Ishikawa (cell line): ENCODE data around the gene ZNRF4.

Experiments
- CEBPB ChIP-seq: IDR thresholded peaks from 2 replicates; pipeline ENCODE4 v1.6.1; 2012
- CREB1 ChIP-seq: IDR thresholded peaks from 2 replicates; pipeline ENCODE4 v1.6.1; 2012; ENCODE audit warnings: low read depth
- EGR1 ChIP-seq: IDR thresholded peaks from 2 replicates; pipeline ENCODE4 v1.6.1; 2012
- EP300 ChIP-seq: IDR thresholded peaks from 2 replicates; pipeline ENCODE4 v1.6.1; 2012; ENCODE audit warnings: borderline replicate concordance
- FOXM1 ChIP-seq: IDR thresholded peaks from 2 replicates; pipeline ENCODE4 v1.6.1; 2012; ENCODE audit warnings: low read depth, borderline replicate concordance
- NFIC ChIP-seq: IDR thresholded peaks from 2 replicates; pipeline ENCODE4 v1.6.1; 2012
- RAD21 ChIP-seq: IDR thresholded peaks from 2 replicates; pipeline ENCODE4 v1.6.1; 2012; ENCODE audit warnings: low read depth
- TAF1 ChIP-seq: IDR thresholded peaks from 2 replicates; pipeline ENCODE4 v1.6.1; 2012; ENCODE audit warnings: low read depth, mild to moderate bottlenecking
- TCF12 ChIP-seq: IDR thresholded peaks from 2 replicates; pipeline ENCODE4 v1.6.1; 2012; ENCODE audit warnings: low read depth
- TEAD4 ChIP-seq: IDR thresholded peaks from 2 replicates; pipeline ENCODE4 v1.6.1; 2012
- YY1 ChIP-seq: IDR thresholded peaks from 2 replicates; pipeline ENCODE4 v1.6.1; 2012; ENCODE audit warnings: low read depth
- ZBTB7A ChIP-seq: IDR thresholded peaks from 2 replicates; pipeline ENCODE4 v1.6.1; 2012; ENCODE audit warnings: low read depth
- TF ChIP-seq, protein P1 (sequence below): IDR thresholded peaks from 2 replicates; pipeline ENCODE4 v1.6.1; 2012; ENCODE audit warnings: low read depth, mild to moderate bottlenecking
- TF ChIP-seq, protein P2 (sequence below): IDR thresholded peaks from 2 replicates; pipeline ENCODE4 v1.6.1; 2012
- TF ChIP-seq, protein P3 (sequence below): IDR thresholded peaks from 2 replicates; pipeline ENCODE4 v1.6.1; 2012

The ZNRF4 gene, protein sequence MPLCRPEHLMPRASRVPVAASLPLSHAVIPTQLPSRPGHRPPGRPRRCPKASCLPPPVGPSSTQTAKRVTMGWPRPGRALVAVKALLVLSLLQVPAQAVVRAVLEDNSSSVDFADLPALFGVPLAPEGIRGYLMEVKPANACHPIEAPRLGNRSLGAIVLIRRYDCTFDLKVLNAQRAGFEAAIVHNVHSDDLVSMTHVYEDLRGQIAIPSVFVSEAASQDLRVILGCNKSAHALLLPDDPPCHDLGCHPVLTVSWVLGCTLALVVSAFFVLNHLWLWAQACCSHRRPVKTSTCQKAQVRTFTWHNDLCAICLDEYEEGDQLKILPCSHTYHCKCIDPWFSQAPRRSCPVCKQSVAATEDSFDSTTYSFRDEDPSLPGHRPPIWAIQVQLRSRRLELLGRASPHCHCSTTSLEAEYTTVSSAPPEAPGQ

DNA sequence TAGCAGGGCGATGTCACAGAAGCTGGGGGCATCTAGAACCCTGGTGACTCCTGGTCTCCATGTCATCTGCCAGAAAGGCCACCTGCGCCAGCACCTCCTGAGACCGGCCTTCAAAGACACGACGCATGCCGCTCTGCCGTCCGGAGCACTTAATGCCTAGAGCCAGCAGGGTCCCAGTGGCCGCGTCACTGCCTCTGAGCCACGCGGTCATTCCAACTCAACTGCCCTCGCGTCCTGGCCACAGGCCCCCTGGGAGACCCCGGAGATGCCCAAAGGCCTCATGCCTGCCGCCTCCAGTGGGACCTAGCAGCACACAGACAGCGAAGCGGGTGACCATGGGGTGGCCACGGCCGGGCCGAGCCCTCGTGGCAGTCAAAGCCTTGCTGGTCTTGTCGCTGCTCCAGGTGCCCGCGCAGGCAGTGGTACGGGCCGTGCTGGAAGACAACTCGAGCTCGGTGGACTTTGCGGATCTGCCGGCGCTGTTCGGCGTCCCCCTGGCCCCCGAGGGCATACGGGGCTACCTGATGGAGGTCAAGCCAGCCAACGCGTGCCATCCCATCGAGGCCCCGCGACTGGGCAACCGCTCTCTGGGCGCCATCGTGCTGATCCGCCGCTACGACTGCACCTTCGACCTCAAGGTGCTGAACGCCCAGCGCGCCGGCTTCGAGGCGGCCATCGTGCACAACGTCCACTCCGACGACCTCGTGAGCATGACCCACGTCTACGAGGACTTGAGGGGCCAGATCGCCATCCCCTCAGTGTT, at the start of gene ZNRF4:
ZNRF4 (plus strand) TSS at position 51 of the 763 bp plus-strand sequence; CDS start at position 126, 75 bp downstream.
- TF ChIP-seq ZBTB7A (no peak), CEBPB (no peak), TCF12 (no peak)
- TF ChIP-seq, protein P1, sequence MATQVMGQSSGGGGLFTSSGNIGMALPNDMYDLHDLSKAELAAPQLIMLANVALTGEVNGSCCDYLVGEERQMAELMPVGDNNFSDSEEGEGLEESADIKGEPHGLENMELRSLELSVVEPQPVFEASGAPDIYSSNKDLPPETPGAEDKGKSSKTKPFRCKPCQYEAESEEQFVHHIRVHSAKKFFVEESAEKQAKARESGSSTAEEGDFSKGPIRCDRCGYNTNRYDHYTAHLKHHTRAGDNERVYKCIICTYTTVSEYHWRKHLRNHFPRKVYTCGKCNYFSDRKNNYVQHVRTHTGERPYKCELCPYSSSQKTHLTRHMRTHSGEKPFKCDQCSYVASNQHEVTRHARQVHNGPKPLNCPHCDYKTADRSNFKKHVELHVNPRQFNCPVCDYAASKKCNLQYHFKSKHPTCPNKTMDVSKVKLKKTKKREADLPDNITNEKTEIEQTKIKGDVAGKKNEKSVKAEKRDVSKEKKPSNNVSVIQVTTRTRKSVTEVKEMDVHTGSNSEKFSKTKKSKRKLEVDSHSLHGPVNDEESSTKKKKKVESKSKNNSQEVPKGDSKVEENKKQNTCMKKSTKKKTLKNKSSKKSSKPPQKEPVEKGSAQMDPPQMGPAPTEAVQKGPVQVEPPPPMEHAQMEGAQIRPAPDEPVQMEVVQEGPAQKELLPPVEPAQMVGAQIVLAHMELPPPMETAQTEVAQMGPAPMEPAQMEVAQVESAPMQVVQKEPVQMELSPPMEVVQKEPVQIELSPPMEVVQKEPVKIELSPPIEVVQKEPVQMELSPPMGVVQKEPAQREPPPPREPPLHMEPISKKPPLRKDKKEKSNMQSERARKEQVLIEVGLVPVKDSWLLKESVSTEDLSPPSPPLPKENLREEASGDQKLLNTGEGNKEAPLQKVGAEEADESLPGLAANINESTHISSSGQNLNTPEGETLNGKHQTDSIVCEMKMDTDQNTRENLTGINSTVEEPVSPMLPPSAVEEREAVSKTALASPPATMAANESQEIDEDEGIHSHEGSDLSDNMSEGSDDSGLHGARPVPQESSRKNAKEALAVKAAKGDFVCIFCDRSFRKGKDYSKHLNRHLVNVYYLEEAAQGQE, result no peak

DNA sequence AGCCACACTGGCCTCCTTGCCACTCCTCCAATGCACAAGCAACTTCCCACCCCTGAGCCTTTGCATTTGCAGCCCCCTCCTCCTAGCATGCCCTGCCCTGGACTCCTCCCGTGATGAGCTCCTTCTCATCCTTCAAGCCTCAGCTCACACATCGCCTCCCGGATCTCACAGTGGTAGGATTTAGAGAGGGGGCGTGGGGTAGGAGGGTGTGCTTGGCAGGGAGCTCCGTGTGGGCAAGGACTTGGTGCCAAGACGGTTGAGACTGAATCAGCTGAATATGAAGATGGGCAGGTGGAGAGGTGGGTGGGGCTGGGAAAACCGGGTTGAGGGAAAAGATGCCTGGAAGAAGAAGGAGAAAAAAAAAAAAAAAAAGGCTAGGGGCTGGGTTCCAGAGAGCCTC, 48.4 kb upstream of the ZNRF4 start:
- no peak for TF ChIP-seq FOXM1
- TF ChIP-seq CEBPB, result no peak
- TF ChIP-seq TAF1, result no peak
- TF ChIP-seq NFIC, result no peak
- no peak for TF ChIP-seq TCF12
- TF ChIP-seq, protein P2, sequence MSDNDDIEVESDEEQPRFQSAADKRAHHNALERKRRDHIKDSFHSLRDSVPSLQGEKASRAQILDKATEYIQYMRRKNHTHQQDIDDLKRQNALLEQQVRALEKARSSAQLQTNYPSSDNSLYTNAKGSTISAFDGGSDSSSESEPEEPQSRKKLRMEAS, result no peak
- no peak for TF ChIP-seq CREB1
- no peak for TF ChIP-seq EGR1
- TF ChIP-seq EP300, result no peak
- TF ChIP-seq ZBTB7A, result no peak
- no peak for TF ChIP-seq TEAD4
- TF ChIP-seq, protein P1, result no peak
- TF ChIP-seq, protein P3, sequence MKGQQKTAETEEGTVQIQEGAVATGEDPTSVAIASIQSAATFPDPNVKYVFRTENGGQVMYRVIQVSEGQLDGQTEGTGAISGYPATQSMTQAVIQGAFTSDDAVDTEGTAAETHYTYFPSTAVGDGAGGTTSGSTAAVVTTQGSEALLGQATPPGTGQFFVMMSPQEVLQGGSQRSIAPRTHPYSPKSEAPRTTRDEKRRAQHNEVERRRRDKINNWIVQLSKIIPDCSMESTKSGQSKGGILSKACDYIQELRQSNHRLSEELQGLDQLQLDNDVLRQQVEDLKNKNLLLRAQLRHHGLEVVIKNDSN, result no peak
- TF ChIP-seq RAD21, result no peak

DNA sequence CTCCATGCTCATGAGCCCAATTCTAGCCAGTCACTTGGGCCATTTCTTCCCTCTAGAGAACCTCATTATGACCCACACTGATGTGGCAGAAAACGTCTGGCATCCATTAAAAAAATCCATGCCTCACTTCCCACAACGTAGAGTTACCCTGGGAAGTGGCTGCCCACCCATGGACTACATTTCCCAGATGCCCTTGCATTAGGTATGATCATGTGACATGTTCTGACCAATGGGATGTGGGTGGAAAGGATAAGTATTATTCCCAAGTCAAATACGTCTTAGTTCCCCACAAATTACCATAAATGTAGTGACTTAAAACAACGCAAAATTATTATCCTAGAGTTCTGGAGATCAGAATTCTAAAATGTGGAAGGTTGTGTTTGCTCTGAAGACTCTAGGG, 47.9 kb upstream of the ZNRF4 start:
- TF ChIP-seq, protein P1, result no peak
- TF ChIP-seq, protein P3, result peak; percentile 91
- no peak for TF ChIP-seq RAD21
- TF ChIP-seq CREB1, result no peak

DNA sequence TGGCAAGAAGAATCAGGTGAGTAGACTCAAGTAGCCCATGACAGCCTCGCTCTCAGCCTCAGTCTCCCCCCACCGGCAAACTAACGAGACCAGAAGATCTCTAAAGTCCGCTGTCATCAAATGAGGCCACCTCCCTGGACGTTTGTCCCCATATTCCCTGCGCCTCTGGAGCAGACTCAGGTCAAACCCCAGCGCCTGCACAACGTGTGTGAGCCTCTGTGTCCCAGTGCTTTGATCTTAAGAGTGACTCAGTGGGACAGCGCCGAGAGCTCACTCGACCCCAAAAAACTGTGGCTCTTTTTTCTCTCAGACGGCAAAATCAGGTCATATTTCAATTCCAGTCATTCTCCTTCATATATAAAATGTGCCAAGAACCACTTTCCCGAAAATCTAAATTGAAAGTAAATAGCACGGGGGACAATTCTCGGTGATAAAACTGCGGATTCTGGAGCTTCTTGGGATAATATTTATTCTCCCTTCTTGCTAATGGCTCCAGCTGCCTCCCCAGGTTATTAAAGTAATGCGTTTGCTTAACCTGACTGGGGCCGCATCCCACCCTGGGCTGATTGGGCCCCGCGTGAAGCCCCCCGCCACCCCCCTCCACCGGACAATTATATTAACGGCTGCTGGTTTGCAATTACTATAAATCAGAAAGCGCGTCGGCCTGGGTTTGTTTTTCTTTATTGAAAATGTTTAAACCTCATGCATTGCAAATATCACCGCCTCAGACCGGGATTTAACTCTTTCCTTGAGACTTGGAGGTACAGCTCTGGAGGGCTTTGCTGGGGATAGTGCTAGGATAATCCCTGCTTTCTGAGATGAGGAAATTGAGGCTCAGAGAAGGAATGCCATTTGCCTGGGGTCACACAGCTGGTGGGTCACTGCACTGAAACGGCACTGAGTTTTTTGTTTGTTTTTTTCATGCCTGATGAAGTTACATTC, 37.5 kb upstream of the ZNRF4 start:
- TF ChIP-seq YY1 (no peak), RAD21 (no peak), EP300 (no peak), TCF12 (no peak), EGR1 (no peak), ZBTB7A (no peak), NFIC (no peak)
- TF ChIP-seq, protein P3, result no peak
